ENCODE measurements around the gene PMEPA1. TPM values are rescaled to one million over a fixed set of nuclear protein-coding genes. Genes with fewer than 3 reads are reported as not detected.

Gene PMEPA1
- total and polyA plus RNA-seq, 2 donors = 1.0 to 5.1 TPM

GRCh38 chr20:57751411-57751810 lies 41.6 kb upstream of the PMEPA1 start:
- H3K36me3 ChIP-seq (ENCODE audit: control insufficient read depth in 2 of 2, insufficient read depth in 2 of 2, low read length in 1 of 2) = no peaks in the 10 kb centered on the region
- DNase-seq (ENCODE audit: low read depth in 6 of 9, low spot score in 9 of 9) = no peak
- no peaks in the 10 kb centered on the region for H3K9me3 ChIP-seq (ENCODE audit: control insufficient read depth in 2 of 2, insufficient read depth in 1 of 2, low read length in 1 of 2)
- H3K4me1 ChIP-seq (ENCODE audit: control insufficient read depth in 2 of 2, insufficient read depth in 2 of 2, low read length in 2 of 2) = peaks cover 0 to 5% of the 10 kb centered on the region in 2 donors
- H3K27ac ChIP-seq (ENCODE audit: low read depth in 1 of 2, low read length in 1 of 2) = no peak overlapping the region
- H3K27me3 ChIP-seq (ENCODE audit: control insufficient read depth in 2 of 2, insufficient read depth in 1 of 2, low read length in 1 of 2) = peaks cover 4 to 21% of the 10 kb centered on the region in 2 donors
- WGBS = 94% methylated on average over 5 of the region's 5 CpGs
- H3K4me3 ChIP-seq (ENCODE audit: low read length in 2 of 2) = no peak overlapping the region

DNA sequence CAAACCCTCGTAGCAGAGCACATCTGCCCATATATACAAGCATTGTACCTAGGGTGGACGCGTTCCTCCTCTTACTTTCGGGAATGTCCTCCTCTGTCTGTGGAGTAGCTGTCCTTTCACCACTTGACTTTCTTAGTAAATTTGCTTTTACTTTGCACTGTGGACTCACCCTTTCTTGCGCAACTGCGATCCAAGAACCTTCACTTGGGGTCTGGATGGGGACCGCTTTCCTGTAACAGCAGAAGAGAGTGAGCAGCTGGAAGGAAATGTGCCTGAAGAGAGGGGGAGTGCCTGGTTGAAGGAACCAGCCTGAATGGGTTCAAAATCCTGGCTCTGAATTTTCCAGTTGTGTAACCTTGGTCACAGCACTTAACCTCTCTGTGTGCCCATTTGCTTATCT lies 40.1 kb upstream of the PMEPA1 start:
- Histone ChIP-seq H3K4me3 (ENCODE audit: low read length in 2 of 2) (no peak overlapping the region), H3K27me3 (ENCODE audit: control insufficient read depth in 2 of 2, insufficient read depth in 1 of 2, low read length in 1 of 2) (peaks cover 4 to 21% of the 10 kb centered on the region in 2 donors), H3K36me3 (ENCODE audit: control insufficient read depth in 2 of 2, insufficient read depth in 2 of 2, low read length in 1 of 2) (no peaks in the 10 kb centered on the region), H3K27ac (ENCODE audit: low read depth in 1 of 2, low read length in 1 of 2) (no peak overlapping the region), H3K4me1 (ENCODE audit: control insufficient read depth in 2 of 2, insufficient read depth in 2 of 2, low read length in 2 of 2) (peaks cover 0 to 5% of the 10 kb centered on the region in 2 donors), H3K9me3 (ENCODE audit: control insufficient read depth in 2 of 2, insufficient read depth in 1 of 2, low read length in 1 of 2) (peaks cover 0 to 2% of the 10 kb centered on the region in 2 donors)
- WGBS = 91% methylated on average over 7 of the region's 7 CpGs
- no peak for DNase-seq (ENCODE audit: low read depth in 6 of 9, low spot score in 9 of 9)

GRCh38 chr20:57749131-57749690 lies 39.4 kb upstream of the PMEPA1 start:
- DNase-seq (ENCODE audit: low read depth in 6 of 9, low spot score in 9 of 9) = no peak
- no peaks in the 10 kb centered on the region for H3K36me3 ChIP-seq (ENCODE audit: control insufficient read depth in 2 of 2, insufficient read depth in 2 of 2, low read length in 1 of 2)
- H3K27me3 ChIP-seq (ENCODE audit: control insufficient read depth in 2 of 2, insufficient read depth in 1 of 2, low read length in 1 of 2) = peaks cover 4 to 21% of the 10 kb centered on the region in 2 donors
- 14% methylated on average over 13 of the region's 13 CpGs for WGBS
- no peak overlapping the region for H3K4me3 ChIP-seq (ENCODE audit: low read length in 2 of 2)
- peaks cover 0 to 5% of the 10 kb centered on the region in 2 donors for H3K4me1 ChIP-seq (ENCODE audit: control insufficient read depth in 2 of 2, insufficient read depth in 2 of 2, low read length in 2 of 2)
- H3K27ac ChIP-seq (ENCODE audit: low read depth in 1 of 2, low read length in 1 of 2) = peak overlapping the region; percentile 8 to 43
- peaks cover 0 to 2% of the 10 kb centered on the region in 2 donors for H3K9me3 ChIP-seq (ENCODE audit: control insufficient read depth in 2 of 2, insufficient read depth in 1 of 2, low read length in 1 of 2)

- Histone ChIP-seq H3K27ac (ENCODE audit: low read depth in 1 of 2, low read length in 1 of 2) (peak overlapping the region in 1 of 2 donors; percentile 43), H3K36me3 (ENCODE audit: control insufficient read depth in 2 of 2, insufficient read depth in 2 of 2, low read length in 1 of 2) (no peaks in the 10 kb centered on the region), H3K27me3 (ENCODE audit: control insufficient read depth in 2 of 2, insufficient read depth in 1 of 2, low read length in 1 of 2) (peaks cover 4 to 21% of the 10 kb centered on the region in 2 donors), H3K4me3 (ENCODE audit: low read length in 2 of 2) (peak overlapping the region in 1 of 2 donors; percentile 8), H3K4me1 (ENCODE audit: control insufficient read depth in 2 of 2, insufficient read depth in 2 of 2, low read length in 2 of 2) (peaks cover 0 to 5% of the 10 kb centered on the region in 2 donors), H3K9me3 (ENCODE audit: control insufficient read depth in 2 of 2, insufficient read depth in 1 of 2, low read length in 1 of 2) (peaks cover 0 to 2% of the 10 kb centered on the region in 2 donors)
- peak in 2 of 9 donors; percentile 4 to 18 for DNase-seq (ENCODE audit: low read depth in 6 of 9, low spot score in 9 of 9)
- 2% methylated on average over 29 of the region's 29 CpGs for WGBS
Measured at GRCh38 chr20:57748601-57749130, 38.9 kb upstream of the PMEPA1 start.

- Histone ChIP-seq H3K36me3 (ENCODE audit: control insufficient read depth in 2 of 2, insufficient read depth in 2 of 2, low read length in 1 of 2) (no peaks in the 10 kb centered on the region), H3K27ac (ENCODE audit: low read depth in 1 of 2, low read length in 1 of 2) (no peak overlapping the region), H3K4me1 (ENCODE audit: control insufficient read depth in 2 of 2, insufficient read depth in 2 of 2, low read length in 2 of 2) (peaks cover 0 to 5% of the 10 kb centered on the region in 2 donors), H3K4me3 (ENCODE audit: low read length in 2 of 2) (no peak overlapping the region), H3K9me3 (ENCODE audit: control insufficient read depth in 2 of 2, insufficient read depth in 1 of 2, low read length in 1 of 2) (peaks cover 0 to 2% of the 10 kb centered on the region in 2 donors), H3K27me3 (ENCODE audit: control insufficient read depth in 2 of 2, insufficient read depth in 1 of 2, low read length in 1 of 2) (peaks cover 4 to 21% of the 10 kb centered on the region in 2 donors)
- 81% methylated on average over 18 of the region's 18 CpGs for WGBS
- DNase-seq (ENCODE audit: low read depth in 6 of 9, low spot score in 9 of 9) = no peak
Measured at GRCh38 chr20:57747861-57748481, 38.2 kb upstream of the PMEPA1 start.

DNA sequence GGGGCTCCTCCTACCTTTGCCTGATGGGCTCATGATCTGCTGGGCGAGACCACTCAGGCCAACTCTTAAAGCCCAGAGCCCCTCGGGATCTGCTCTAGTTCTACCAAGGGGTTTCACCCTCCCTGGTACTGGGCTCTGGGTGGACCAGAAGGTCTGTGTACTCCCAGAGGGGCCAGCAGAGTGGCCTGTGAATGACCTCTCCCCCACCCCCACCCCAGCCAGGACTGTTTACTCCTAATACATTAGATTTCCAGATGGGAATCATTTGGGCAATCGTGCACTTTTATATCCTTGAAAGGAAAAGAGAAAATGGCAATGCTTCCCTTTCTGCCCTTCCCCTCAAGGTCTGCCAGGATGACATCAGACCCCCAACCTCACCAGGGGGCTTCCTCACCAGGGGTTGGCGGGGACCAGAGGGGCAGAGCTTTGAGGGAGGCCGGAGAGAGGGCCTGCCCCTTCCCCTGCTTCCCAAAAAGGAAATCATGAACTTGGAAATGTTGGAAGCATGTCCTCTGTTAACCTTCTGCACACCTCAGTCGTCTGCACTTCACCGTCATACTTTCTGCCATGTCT lies 37.1 kb upstream of the PMEPA1 start:
- no peak for DNase-seq (ENCODE audit: low read depth in 6 of 9, low spot score in 9 of 9)
- 84% methylated on average over 7 of the region's 7 CpGs for WGBS
- Histone ChIP-seq H3K4me3 (ENCODE audit: low read length in 2 of 2) (no peak overlapping the region), H3K36me3 (ENCODE audit: control insufficient read depth in 2 of 2, insufficient read depth in 2 of 2, low read length in 1 of 2) (no peaks in the 10 kb centered on the region), H3K4me1 (ENCODE audit: control insufficient read depth in 2 of 2, insufficient read depth in 2 of 2, low read length in 2 of 2) (peaks cover 0 to 5% of the 10 kb centered on the region in 2 donors), H3K27ac (ENCODE audit: low read depth in 1 of 2, low read length in 1 of 2) (no peak overlapping the region), H3K27me3 (ENCODE audit: control insufficient read depth in 2 of 2, insufficient read depth in 1 of 2, low read length in 1 of 2) (peaks cover 4 to 21% of the 10 kb centered on the region in 2 donors), H3K9me3 (ENCODE audit: control insufficient read depth in 2 of 2, insufficient read depth in 1 of 2, low read length in 1 of 2) (peaks cover 0 to 2% of the 10 kb centered on the region in 2 donors)

- H3K9me3 ChIP-seq (ENCODE audit: control insufficient read depth in 2 of 2, insufficient read depth in 1 of 2, low read length in 1 of 2) = peaks cover 0 to 2% of the 10 kb centered on the region in 2 donors
- peaks cover 0 to 5% of the 10 kb centered on the region in 2 donors for H3K4me1 ChIP-seq (ENCODE audit: control insufficient read depth in 2 of 2, insufficient read depth in 2 of 2, low read length in 2 of 2)
- H3K27ac ChIP-seq (ENCODE audit: low read depth in 1 of 2, low read length in 1 of 2) = no peak overlapping the region
- no peaks in the 10 kb centered on the region for H3K36me3 ChIP-seq (ENCODE audit: control insufficient read depth in 2 of 2, insufficient read depth in 2 of 2, low read length in 1 of 2)
- no peak overlapping the region for H3K4me3 ChIP-seq (ENCODE audit: low read length in 2 of 2)
- WGBS = 98% methylated on average over 13 of the region's 13 CpGs
- no peak for DNase-seq (ENCODE audit: low read depth in 6 of 9, low spot score in 9 of 9)
- H3K27me3 ChIP-seq (ENCODE audit: control insufficient read depth in 2 of 2, insufficient read depth in 1 of 2, low read length in 1 of 2) = peaks cover 4 to 21% of the 10 kb centered on the region in 2 donors
Measured at GRCh38 chr20:57746201-57746600, 36.4 kb upstream of the PMEPA1 start.

- WGBS = 91% methylated on average over 6 of the region's 6 CpGs
- peaks cover 0 to 2% of the 10 kb centered on the region in 2 donors for H3K9me3 ChIP-seq (ENCODE audit: control insufficient read depth in 2 of 2, insufficient read depth in 1 of 2, low read length in 1 of 2)
Measured at GRCh38 chr20:57744206-57744605, 34.4 kb upstream of the PMEPA1 start.

More at GRCh38 chr20:57744206-57744605, 34.4 kb upstream of the PMEPA1 start:
- no peak for DNase-seq (ENCODE audit: low read depth in 6 of 9, low spot score in 9 of 9)
- Histone ChIP-seq H3K4me1 (ENCODE audit: control insufficient read depth in 2 of 2, insufficient read depth in 2 of 2, low read length in 2 of 2) (peaks cover 0 to 3% of the 10 kb centered on the region in 2 donors), H3K36me3 (ENCODE audit: control insufficient read depth in 2 of 2, insufficient read depth in 2 of 2, low read length in 1 of 2) (no peaks in the 10 kb centered on the region), H3K27me3 (ENCODE audit: control insufficient read depth in 2 of 2, insufficient read depth in 1 of 2, low read length in 1 of 2) (peaks cover 4 to 13% of the 10 kb centered on the region in 2 donors), H3K4me3 (ENCODE audit: low read length in 2 of 2) (no peak overlapping the region), H3K27ac (ENCODE audit: low read depth in 1 of 2, low read length in 1 of 2) (no peak overlapping the region)

Data from thymus (tissue), 11 donors.